ENCODE data around the gene EIF3D. TPM values are rescaled to one million over a fixed set of nuclear protein-coding genes. Genes with fewer than 3 reads are reported as not detected.
A peak's percentile ranks its signal among the peaks of the same experiment; 100 is the strongest.

EIF3D gene
- polyA plus RNA-seq, 3 donors = 102 to 244 (median 122) TPM

DNA sequence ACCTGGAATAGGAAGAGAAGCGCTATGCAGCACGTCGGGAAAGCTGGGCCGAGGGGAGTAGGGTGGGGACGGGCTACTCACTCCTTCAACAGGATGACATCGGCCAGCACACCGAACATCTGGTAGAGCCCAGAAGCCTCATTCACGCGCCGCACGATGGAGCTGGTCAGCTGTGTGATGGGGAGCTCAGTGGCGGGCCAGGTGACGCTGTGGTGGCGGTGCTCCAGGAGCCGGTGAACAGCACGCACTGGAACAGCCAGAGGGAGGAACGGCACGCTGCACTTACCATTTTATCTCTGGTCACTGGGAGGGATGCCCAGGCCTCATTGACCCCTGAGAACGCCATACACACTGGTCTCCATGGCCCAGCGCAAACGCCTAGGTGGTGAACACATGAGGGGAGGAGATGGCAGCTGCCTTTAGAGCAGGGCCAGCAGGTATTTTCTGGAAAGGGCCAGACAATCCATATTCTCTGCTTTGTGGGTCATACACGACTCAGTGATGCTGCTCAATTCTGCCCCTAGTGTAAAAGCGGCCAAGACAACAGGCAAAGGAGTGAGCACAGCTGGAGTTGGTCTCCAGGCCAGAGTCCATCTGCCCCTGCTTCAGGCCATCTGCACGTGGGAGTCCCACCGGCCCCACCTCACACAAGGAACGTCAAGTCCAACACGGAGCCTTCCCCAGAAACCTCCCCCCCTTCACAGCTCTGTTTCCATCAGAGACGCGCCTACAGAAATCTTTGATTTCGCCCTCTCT, 30.9 kb downstream of the EIF3D start:
- Histone ChIP-seq H3K4me1 (ENCODE audit: control insufficient read depth in 1 of 2, insufficient read depth in 2 of 2, low read length in 2 of 2) (peaks cover 15 to 16% of the 10 kb centered on the region in 2 donors), H2AFZ (ENCODE audit: insufficient read depth, low read depth, low read length, poor library complexity, severe bottlenecking) (no peak overlapping the region), H3K27me3 (ENCODE audit: control insufficient read depth in 2 of 2, insufficient read depth in 2 of 2, low read length in 2 of 2) (no peaks in the 10 kb centered on the region), H3K79me2 (ENCODE audit: insufficient read depth, low read length) (no peaks in the 10 kb centered on the region), H4K20me1 (ENCODE audit: insufficient read depth, low read length) (no peaks in the 10 kb centered on the region), H3K36me3 (replicated peaks in 1 of 2; ENCODE audit: control insufficient read depth in 1 of 2, insufficient read depth in 2 of 2, low read length in 2 of 2) (peaks cover 0 to 9% of the 10 kb centered on the region in 2 donors), H3K9me3 (replicated peaks in 1 of 2; ENCODE audit: control insufficient read depth in 1 of 2, insufficient read depth in 1 of 2, low read length in 2 of 2) (no peaks in the 10 kb centered on the region), H3K4me3 (replicated peaks in 1 of 3; ENCODE audit: low read depth in 2 of 3, low read length in 3 of 3) (no peak overlapping the region), H3K9ac (ENCODE audit: insufficient read depth, low read length, poor library complexity, severe bottlenecking) (no peak overlapping the region), H3K27ac (ENCODE audit: low read depth in 1 of 2, low read length in 2 of 2) (no peak overlapping the region), H3K4me2 (replicated peaks; ENCODE audit: extremely low read depth, low read length, poor library complexity, severe bottlenecking) (no peak overlapping the region)
- no peak overlapping the region for H3K27ac Mint-ChIP-seq
- intact Hi-C loops (cut with micrococcal nuclease) = no loop called here
- H3K27me3 Mint-ChIP-seq (ENCODE audit: low read depth in 3 of 3) = peaks cover 0 to 4% (median 2%) of the 10 kb centered on the region in 3 donors
- peaks cover 15% of the 10 kb centered on the region for H3K4me1 Mint-ChIP-seq
- WGBS (ENCODE audit: insufficient coverage) = 97% methylated on average over 13 of the region's 30 CpGs
- H3K36me3 Mint-ChIP-seq = peaks cover 16 to 23% of the 10 kb centered on the region in 2 donors
- no peak overlapping the region for H3K4me3 Mint-ChIP-seq
- peaks cover 0 to 1% (median 0%) of the 10 kb centered on the region in 7 donors for H3K9me3 Mint-ChIP-seq
- TF ChIP-seq, protein P1, sequence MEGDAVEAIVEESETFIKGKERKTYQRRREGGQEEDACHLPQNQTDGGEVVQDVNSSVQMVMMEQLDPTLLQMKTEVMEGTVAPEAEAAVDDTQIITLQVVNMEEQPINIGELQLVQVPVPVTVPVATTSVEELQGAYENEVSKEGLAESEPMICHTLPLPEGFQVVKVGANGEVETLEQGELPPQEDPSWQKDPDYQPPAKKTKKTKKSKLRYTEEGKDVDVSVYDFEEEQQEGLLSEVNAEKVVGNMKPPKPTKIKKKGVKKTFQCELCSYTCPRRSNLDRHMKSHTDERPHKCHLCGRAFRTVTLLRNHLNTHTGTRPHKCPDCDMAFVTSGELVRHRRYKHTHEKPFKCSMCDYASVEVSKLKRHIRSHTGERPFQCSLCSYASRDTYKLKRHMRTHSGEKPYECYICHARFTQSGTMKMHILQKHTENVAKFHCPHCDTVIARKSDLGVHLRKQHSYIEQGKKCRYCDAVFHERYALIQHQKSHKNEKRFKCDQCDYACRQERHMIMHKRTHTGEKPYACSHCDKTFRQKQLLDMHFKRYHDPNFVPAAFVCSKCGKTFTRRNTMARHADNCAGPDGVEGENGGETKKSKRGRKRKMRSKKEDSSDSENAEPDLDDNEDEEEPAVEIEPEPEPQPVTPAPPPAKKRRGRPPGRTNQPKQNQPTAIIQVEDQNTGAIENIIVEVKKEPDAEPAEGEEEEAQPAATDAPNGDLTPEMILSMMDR (IDR thresholded peaks at IDR 0.05) = no peak
- DNase-seq = no peak

DNA sequence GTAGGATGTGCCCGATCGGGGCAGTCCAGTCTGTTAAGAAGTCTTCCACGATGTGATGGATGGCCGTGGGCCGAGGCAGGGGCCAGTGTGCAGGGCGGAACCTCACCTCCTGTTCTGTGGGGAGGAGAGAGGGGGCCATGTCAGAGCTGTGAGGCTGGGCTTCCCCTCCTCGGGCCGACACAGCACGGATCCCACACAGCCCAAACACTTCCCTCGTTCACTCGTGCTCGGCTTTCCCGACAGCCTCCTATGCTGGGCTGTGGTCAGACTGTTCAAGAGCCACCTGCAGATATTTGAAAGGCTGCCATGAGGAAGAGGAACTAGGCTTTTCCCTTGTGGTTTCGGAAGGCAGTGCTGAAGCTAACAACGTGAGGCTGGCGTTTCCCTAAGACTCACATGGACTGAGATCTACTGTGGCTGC, 35.3 kb downstream of the EIF3D start:
- Mint-ChIP-seq H3K4me3 (peak overlapping the region; percentile 56 to 75), H3K4me1 (peaks cover 23% of the 10 kb centered on the region), H3K9me3 (peaks cover 0 to 3% (median 0%) of the 10 kb centered on the region in 7 donors), H3K36me3 (peaks cover 29 to 41% of the 10 kb centered on the region in 2 donors), H3K27me3 (ENCODE audit: low read depth in 3 of 3) (peaks cover 0 to 4% (median 0%) of the 10 kb centered on the region in 3 donors), H3K27ac (peak overlapping the region; percentile 40 to 92 (median 63))
- peaks cover 2 to 9% of the 10 kb centered on the region in 2 donors for H3K36me3 ChIP-seq (replicated peaks in 1 of 2; ENCODE audit: control insufficient read depth in 1 of 2, insufficient read depth in 2 of 2, low read length in 2 of 2)
- no peak overlapping the region for H3K9ac ChIP-seq (ENCODE audit: insufficient read depth, low read length, poor library complexity, severe bottlenecking)
- peak; percentile 75 to 92 (median 78) for DNase-seq
- no peaks in the 10 kb centered on the region for H3K27me3 ChIP-seq (ENCODE audit: control insufficient read depth in 2 of 2, insufficient read depth in 2 of 2, low read length in 2 of 2)
- H3K9me3 ChIP-seq (replicated peaks in 1 of 2; ENCODE audit: control insufficient read depth in 1 of 2, insufficient read depth in 1 of 2, low read length in 2 of 2) = no peaks in the 10 kb centered on the region
- peak overlapping the region; percentile 68 for H3K4me2 ChIP-seq (replicated peaks; ENCODE audit: extremely low read depth, low read length, poor library complexity, severe bottlenecking)
- H3K27ac ChIP-seq (ENCODE audit: low read depth in 1 of 2, low read length in 2 of 2) = peak overlapping the region; percentile 30 to 48
- H3K4me1 ChIP-seq (ENCODE audit: control insufficient read depth in 1 of 2, insufficient read depth in 2 of 2, low read length in 2 of 2) = peaks cover 17 to 20% of the 10 kb centered on the region in 2 donors
- 0% methylated on average over 9 of the region's 16 CpGs for WGBS (ENCODE audit: insufficient coverage)
- H4K20me1 ChIP-seq (ENCODE audit: insufficient read depth, low read length) = no peaks in the 10 kb centered on the region
- TF ChIP-seq, protein P1 (IDR thresholded peaks at IDR 0.05) = no peak
- H3K79me2 ChIP-seq (ENCODE audit: insufficient read depth, low read length) = no peaks in the 10 kb centered on the region
- peak overlapping the region; percentile 65 for H2AFZ ChIP-seq (ENCODE audit: insufficient read depth, low read depth, low read length, poor library complexity, severe bottlenecking)
- peak overlapping the region in 1 of 3 experiments; percentile 48 for H3K4me3 ChIP-seq (replicated peaks in 1 of 3; ENCODE audit: low read depth in 2 of 3, low read length in 3 of 3)
- intact Hi-C loops (cut with micrococcal nuclease) = no loop called here

Data from CD14-positive monocyte (primary cell).